Measurements from ENCODE around the gene SLC23A3.

SLC23A3 gene

GRCh38 chr2:219214141-219214540, 44.3 kb upstream of the SLC23A3 start:
- no peak for TF ChIP-seq CTCF (IDR thresholded peaks at IDR 0.05; ENCODE audit: extremely low read depth, insufficient read depth, missing control alignments)
- no peak for DNase-seq (ENCODE audit: low spot score)
- in situ Hi-C loops (cut with MboI; ENCODE audit: low pct_unique_long_range_greater_than_20kb, low sequenced_read_pairs, unreplicated experiment): no loop called here

GRCh38 chr2:219213486-219214071, 43.8 kb upstream of the SLC23A3 start:
- DNase-seq (ENCODE audit: low spot score): no peak
- in situ Hi-C loops (cut with MboI; ENCODE audit: low pct_unique_long_range_greater_than_20kb, low sequenced_read_pairs, unreplicated experiment): no loop called here
- no peak for TF ChIP-seq CTCF (IDR thresholded peaks at IDR 0.05; ENCODE audit: extremely low read depth, insufficient read depth, missing control alignments)

GRCh38 chr2:219213026-219213415, 43.2 kb upstream of the SLC23A3 start:
- in situ Hi-C loops (cut with MboI; ENCODE audit: low pct_unique_long_range_greater_than_20kb, low sequenced_read_pairs, unreplicated experiment): no loop called here
- no peak for DNase-seq (ENCODE audit: low spot score)
- TF ChIP-seq CTCF (IDR thresholded peaks at IDR 0.05; ENCODE audit: extremely low read depth, insufficient read depth, missing control alignments): no peak

- in situ Hi-C loops (cut with MboI; ENCODE audit: low pct_unique_long_range_greater_than_20kb, low sequenced_read_pairs, unreplicated experiment): no loop called here
- no peak for DNase-seq (ENCODE audit: low spot score)
- no peak for TF ChIP-seq CTCF (IDR thresholded peaks at IDR 0.05; ENCODE audit: extremely low read depth, insufficient read depth, missing control alignments)
Observed at GRCh38 chr2:219210886-219211362, 41.1 kb upstream of the SLC23A3 start.

- no peak for TF ChIP-seq CTCF (IDR thresholded peaks at IDR 0.05; ENCODE audit: extremely low read depth, insufficient read depth, missing control alignments)
- DNase-seq (ENCODE audit: low spot score): no peak
- in situ Hi-C loops (cut with MboI; ENCODE audit: low pct_unique_long_range_greater_than_20kb, low sequenced_read_pairs, unreplicated experiment): no loop called here
Observed at GRCh38 chr2:219210196-219210885, 40.5 kb upstream of the SLC23A3 start.

- no peak for DNase-seq (ENCODE audit: low spot score)
- no peak for TF ChIP-seq CTCF (IDR thresholded peaks at IDR 0.05; ENCODE audit: extremely low read depth, insufficient read depth, missing control alignments)
- in situ Hi-C loops (cut with MboI; ENCODE audit: low pct_unique_long_range_greater_than_20kb, low sequenced_read_pairs, unreplicated experiment): loop anchor here (5.0 kb wide), 1 partner anchor 37 kb away; the partner anchor contains the start of gene SLC23A3
Observed at GRCh38 chr2:219209236-219210195, 39.7 kb upstream of the SLC23A3 start.

All from GM13977 (cell line).